Fibroblast of the aortic adventitia (primary cell): Measurements from ENCODE around the gene ATXN1. TPM values are rescaled to one million over a fixed set of nuclear protein-coding genes. Genes with fewer than 3 reads are reported as not detected.

ENCODE experiments used
- DNase-seq: peaks from one replicate; pipeline ENCODE4 v3.0.0-alpha.2; 2010; ENCODE audit warnings: low read depth
- H3K4me3 ChIP-seq: 2 replicates; pipeline ENCODE4 v1.5.1; 2011; ENCODE audit warnings: low read depth, mild to moderate bottlenecking, control low read depth, low read length, moderate library complexity
- CTCF ChIP-seq: IDR thresholded peaks from 2 replicates; pipeline ENCODE4 v1.5.1; 2011; ENCODE audit warnings: mild to moderate bottlenecking, low read length, control low read depth, inconsistent platforms; ENCODE audit not compliant: insufficient read depth
- total RNA-seq: library from RNA; depleted of rRNA; stranded (reverse); fragments of >200 nt; gene quantifications from 2 replicates; pipeline ENCODE4 v1.2.3, GENCODE V29; 2012; ENCODE audit warnings: low replicate concordance

The ATXN1 gene
- total RNA-seq, 1 donor: 39.3 TPM

- DNase-seq: no peak
- TF ChIP-seq CTCF: no peak
- H3K4me3 ChIP-seq: no peak overlapping the region
These were observed 509.6 kb downstream of the ATXN1 start for GRCh38 chr6:16251706-16252105.

- no peak for TF ChIP-seq CTCF
- no peak for DNase-seq
- no peak overlapping the region for H3K4me3 ChIP-seq
These were observed 511.3 kb downstream of the ATXN1 start for GRCh38 chr6:16249971-16250370.
